CD4-positive, alpha-beta T cell treated with Interferon gamma for 1 hour (primary cell): ENCODE measurements around the gene AP1S2.

Experiments used
- DNase-seq: peaks from one replicate; pipeline ENCODE4 v3.0.0-alpha.2; 2020

Gene AP1S2

GRCh38 chrX:15804563-15804962, 50.0 kb downstream of the AP1S2 start:
- DNase-seq, result no peak

GRCh38 chrX:15797707-15798106, 56.9 kb downstream of the AP1S2 start:
- DNase-seq, result no peak

- no peak for DNase-seq
Observed at GRCh38 chrX:15790769-15791290, 63.8 kb downstream of the AP1S2 start.

DNA sequence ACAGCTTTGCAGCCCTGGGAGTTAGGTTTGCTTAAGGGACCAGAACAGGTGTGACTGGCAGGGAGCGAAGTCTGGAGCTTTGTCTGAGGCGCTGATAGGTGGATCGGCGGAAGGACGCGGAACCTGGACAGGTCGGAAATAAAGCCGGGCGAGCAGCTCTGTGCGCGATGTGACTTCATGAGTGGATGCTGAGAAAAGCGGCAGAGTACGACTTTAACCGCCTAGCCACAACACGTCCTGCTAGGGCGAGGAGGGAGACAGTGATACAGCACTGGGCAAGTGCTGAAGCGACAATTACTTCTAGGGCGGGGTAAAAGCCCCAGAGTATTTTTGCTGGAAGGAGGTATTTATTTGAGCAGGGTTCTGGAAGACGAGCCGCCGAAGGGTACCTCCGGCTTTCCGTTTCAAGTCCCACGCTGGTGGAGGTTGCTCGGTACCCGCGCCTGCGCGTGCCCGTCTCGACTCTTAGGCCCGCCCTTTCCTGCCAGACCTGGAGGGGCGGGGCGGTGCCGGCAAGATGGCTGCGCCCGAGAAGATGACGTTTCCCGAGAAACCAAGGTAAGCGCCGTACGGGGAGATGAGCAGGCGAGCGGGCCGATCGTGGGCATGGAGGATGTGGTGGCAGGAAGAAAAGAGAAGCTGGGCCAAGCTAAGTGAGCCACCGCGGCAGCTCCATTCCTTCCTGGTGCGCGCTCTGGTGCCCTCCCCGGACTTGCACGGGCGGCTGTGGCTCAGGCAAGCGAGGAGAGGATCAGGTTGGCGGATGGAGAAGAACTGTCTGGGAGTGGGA, 64.4 kb downstream of the AP1S2 start, which contains the start of gene ZRSR2:
Gene ZRSR2, plus strand, starts transcription at position 506 of the 790 bp plus-strand sequence. Its CDS starts 12 bp downstream, at position 518.
- peak; percentile 91 for DNase-seq

- DNase-seq, result peak; percentile 3
Observed at GRCh38 chrX:15786915-15787314, 67.7 kb downstream of the AP1S2 start.

DNA sequence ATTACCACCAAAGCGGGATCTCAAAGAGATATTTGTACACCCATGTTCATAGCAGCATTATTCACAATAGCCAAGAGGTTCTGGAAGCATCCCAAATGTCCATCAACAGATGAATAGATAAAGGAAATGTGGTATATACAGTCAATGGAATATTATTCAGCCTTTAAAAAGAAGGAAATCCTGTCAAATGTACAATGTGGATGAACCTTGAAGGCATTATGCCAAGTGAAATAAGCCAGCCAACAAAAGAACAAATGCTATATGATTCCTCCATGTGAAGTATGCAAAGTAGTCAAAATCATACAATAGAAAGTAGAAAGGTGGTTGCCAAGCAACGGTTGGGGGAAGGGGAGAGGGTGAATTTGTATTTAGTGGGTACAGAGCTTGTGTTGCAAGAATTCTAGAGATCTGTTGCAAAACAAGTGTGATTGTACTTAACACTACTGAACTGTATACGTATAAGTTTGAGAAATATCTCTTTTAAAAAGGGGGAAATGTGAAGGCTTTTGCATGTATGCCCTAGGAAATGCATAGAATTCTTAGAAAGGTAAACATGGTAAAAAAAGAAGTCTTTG, 69.3 kb downstream of the AP1S2 start:
- peak; percentile 3 for DNase-seq

- DNase-seq, result no peak
Observed at GRCh38 chrX:15781961-15782699, 72.5 kb downstream of the AP1S2 start.
